GM21576 (cell line): ENCODE results near the gene UBE2H.
"Not testable (repeated sequence)": the region's sequence is repeated elsewhere in the genome, so short reads cannot be mapped to it uniquely, and the experiment has no call there.

ENCODE experiments used
- ATAC-seq: cut with Tn5 transposase; IDR thresholded peaks from one replicate; pipeline ENCODE4 v1.9.1; 2021; ENCODE audit warnings: mild to moderate bottlenecking, moderate library complexity; ENCODE audit not compliant: unreplicated experiment

UBE2H gene

DNA sequence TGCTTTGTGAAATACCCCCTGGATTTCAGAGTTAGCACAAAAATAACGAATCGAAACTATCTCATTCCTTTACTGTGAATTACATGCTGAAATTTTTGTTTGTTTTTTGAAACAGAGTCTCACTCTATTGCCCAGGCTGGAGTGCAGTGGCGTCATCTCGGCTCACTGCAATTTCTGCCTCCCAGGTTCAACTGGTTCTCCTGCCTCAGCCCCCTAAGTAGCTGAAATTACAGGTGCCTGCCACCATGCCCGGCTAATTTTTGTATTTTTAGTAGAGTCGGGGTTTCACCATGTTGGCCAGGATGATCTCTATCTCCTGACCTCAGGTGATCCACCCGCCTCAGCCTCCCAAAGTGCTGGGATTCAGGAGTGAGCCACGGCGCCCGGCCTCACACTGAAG is 125.9 kb downstream of the UBE2H start:
- not testable (repeated sequence) for ATAC-seq

GRCh38 chr7:129825209-129825970 is 127.4 kb downstream of the UBE2H start:
- ATAC-seq: peak; percentile 52

DNA sequence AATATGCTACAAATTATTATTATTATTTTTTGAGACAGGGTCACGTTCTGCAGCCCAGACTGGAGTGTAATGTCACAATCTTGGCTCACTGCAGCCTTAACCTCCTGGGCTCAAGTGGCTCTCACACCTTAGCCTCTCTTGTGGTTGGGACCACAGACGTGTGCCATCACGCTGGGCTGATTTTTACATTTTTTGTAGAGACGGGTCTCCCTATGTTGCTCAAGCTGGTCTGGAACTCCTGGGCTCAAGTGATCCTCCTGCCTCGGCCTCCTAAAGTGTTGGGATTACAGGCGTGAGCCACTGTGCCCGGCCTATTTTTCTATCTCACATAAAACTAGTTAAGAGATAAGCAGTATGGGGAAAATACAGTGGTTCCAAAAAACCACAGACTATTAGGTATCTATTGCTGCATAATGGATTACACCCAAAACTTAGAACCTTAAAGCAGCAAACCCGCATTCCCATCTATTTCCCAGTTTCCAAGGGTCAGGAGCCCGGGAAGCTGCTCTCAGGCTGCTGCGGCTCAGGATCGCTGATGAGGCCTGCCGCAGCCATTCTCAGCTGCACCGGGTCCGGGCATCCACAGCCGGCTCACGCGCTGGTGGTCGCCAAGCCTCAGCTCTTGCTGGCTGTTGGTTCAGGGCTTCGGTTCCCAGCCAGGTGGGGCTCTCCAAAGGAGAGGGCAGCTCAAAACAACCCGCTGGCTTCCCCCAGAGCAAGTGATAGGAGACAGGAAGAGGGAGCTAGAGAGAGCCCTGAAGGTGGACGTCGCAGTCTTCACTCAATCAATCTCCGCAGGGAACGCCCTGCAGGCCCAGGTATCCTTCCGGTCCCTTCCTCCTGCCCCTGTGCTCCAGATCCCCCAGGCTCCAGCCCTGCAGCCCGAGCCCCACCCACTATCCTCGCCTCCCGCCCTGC is 128.2 kb downstream of the UBE2H start:
- peak; percentile 36 for ATAC-seq

GRCh38 chr7:129823143-129823542 is 129.6 kb downstream of the UBE2H start:
- not testable (repeated sequence) for ATAC-seq

DNA sequence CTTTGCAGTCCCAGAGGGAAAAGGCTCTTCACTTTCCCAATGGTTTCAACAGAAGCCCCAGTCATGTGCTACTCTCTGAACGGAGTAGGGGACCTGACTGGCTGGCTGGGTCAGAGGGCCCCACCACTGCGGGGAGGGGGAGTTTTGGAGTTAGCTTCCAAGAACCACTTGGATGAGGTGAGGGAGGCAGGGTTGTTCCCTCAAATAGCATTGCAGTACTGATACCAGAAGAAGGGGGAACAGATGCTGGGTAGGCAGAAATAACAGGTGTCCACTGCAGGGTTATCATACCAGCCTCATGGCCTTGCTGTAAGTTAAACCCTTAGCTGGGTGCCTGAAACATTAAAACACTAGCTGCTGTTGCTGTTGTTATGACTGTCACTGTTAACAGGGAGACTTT is 131.3 kb downstream of the UBE2H start:
- no peak for ATAC-seq

DNA sequence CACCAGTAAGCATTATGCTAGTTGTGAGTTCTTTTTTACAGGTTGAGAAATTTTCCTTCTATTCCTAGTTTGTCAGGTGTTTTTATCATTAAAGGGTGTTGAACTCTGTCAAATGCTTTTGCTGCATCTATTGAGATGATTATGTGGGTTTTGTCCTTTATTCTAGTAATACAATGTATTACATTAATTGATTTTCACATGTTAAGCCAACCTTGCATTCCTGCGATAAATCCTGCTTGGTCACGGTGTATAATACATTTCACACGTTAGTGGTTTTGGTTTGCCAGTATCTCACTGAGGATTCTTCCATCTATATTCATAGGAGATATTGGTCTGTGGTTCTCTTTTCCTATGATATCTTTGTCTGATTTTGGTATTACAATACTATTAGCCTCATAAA is 136.0 kb downstream of the UBE2H start:
- no peak for ATAC-seq

GRCh38 chr7:129807863-129808262 is 144.9 kb downstream of the UBE2H start:
- ATAC-seq: no peak

GRCh38 chr7:129804890-129805719 is 147.7 kb downstream of the UBE2H start:
- no peak for ATAC-seq

DNA sequence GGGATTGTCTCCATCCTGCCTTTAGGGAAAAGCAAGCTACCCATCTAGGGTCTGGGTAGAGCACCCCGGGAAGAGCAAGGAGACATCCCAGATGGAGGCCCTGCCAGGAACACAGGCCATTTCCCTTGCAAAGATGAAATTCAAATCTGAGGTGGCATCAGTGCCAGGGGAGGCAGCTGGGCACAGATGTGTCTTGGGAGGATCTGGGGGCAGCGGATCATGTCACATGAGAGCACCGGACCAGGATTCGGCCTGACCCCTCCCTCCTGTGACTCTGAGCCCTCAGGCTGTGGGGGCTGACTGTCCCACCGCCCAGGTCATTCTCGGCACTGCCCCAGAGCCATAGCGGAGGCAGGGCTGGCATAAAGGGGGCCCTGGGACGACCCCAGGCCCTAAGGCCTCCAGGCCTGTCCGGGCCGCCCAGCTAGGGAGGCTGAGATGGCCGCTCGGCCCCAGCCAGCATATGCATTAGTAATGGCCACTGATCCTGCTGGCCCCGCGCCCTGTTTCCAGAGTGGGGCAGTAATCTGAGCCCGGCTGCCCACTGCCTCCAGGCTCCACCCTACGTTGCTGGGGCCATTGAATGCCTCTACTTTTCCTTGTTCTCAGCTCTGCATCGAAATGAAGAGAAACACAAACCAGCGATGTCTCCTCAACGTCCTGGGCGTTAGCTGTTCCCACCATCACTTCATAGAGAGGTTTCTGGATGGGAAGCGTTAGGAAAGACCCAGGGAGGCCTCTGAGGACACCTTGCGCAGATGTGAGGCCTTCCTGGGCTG is 148.5 kb downstream of the UBE2H start:
- no peak for ATAC-seq

GRCh38 chr7:129803546-129804081 is 149.1 kb downstream of the UBE2H start:
- no peak for ATAC-seq

GRCh38 chr7:129801882-129802281 is 150.9 kb downstream of the UBE2H start:
- no peak for ATAC-seq

GRCh38 chr7:129800901-129801300 is 151.9 kb downstream of the UBE2H start:
- no peak for ATAC-seq

- ATAC-seq: no peak
These were observed 153.3 kb downstream of the UBE2H start for GRCh38 chr7:129799350-129799955.

GRCh38 chr7:129798616-129799349 is 154.0 kb downstream of the UBE2H start:
- ATAC-seq: no peak

GRCh38 chr7:129797214-129797789 is 155.5 kb downstream of the UBE2H start:
- no peak for ATAC-seq

GRCh38 chr7:129796186-129796775 is 156.5 kb downstream of the UBE2H start:
- ATAC-seq: no peak

- not testable (repeated sequence) for ATAC-seq
These were observed 158.3 kb downstream of the UBE2H start for GRCh38 chr7:129794461-129794860.
